GM18526 (cell line): ENCODE data around the gene INSYN2B.

ENCODE experiments used
- POLR2A ChIP-seq: IDR thresholded peaks from 3 replicates; pipeline ENCODE4 v1.6.1; 2011; ENCODE audit not compliant: insufficient read length; ENCODE audit errors: extremely low read depth

Gene INSYN2B

DNA sequence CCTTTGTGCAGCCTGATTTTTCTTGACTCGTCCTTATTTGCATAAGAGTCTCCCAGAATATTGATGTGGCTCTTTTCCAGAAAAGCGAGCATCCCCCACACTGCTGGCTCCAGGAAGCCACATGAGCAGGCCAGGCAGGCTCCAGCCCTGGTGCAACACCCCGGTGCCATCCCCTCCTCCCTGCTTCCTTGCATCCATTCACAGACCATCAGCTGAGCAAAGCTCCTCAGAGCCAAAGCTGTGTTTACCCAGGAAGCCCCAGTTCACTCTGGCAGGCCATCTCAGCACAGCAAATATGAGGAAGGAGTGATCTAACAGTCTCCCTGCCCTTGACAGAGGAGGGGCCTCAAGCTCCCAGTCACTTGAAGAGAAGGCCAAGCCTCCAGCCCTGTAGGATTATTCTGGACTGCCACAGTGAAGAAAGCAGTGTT, 34.4 kb downstream of the INSYN2B start:
- no peak for TF ChIP-seq POLR2A

DNA sequence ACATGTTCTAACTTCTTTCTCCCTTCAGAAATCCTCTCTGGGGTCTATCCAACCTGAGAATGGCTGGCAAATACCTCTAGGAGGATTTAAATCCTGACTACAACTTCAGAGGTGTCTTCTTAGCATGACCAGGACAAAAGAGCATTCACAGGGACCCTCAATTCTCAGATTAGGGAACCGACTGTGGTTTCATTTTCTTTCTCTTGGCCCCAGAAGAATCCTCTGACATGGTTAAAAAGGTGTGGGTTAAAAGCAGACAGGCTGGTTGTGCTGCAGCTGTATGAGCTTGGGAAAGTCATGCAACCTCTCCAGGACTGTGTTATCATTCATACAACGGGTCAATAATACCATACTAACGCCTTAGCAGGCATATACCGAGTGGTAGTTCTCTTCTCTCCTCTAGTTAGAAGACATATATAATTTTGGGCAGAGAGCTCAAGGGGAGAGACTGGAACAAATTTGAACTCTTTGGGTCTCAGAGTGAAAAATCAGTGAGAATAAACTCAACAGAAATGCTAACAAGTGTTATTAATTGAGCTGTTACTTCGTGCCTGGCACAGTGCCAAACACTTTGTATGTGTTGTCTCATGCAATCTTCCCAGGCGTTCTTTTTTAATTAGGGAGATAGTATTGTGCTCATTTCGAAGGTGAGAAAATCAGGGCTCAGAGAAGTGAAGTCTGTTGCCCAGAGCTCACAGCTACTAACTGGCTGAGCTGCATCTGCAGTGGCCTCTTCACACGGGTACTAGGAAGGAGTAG, 35.2 kb downstream of the INSYN2B start:
- TF ChIP-seq POLR2A, result no peak

GRCh38 chr5:169944115-169944514, 36.2 kb downstream of the INSYN2B start:
- TF ChIP-seq POLR2A, result no peak

DNA sequence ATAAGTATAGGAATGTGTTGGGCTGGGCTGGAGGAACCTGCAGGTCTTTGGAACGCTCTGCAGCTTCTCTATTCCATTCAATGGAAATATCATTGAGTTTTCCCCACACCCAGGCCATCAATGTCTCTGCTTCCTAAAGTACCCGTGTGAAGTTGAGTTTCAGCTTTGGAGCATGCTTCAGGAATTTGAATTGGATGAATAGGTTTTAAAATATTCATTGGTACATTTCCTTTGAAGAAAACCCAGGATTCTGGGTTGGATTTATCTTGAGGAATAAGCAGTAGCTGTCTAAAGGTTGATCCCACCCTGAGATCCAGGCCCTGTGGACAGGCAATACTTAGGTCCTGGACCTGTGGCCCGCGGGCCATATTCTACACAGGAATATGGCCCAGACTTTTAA, 37.3 kb downstream of the INSYN2B start:
- TF ChIP-seq POLR2A, result no peak

DNA sequence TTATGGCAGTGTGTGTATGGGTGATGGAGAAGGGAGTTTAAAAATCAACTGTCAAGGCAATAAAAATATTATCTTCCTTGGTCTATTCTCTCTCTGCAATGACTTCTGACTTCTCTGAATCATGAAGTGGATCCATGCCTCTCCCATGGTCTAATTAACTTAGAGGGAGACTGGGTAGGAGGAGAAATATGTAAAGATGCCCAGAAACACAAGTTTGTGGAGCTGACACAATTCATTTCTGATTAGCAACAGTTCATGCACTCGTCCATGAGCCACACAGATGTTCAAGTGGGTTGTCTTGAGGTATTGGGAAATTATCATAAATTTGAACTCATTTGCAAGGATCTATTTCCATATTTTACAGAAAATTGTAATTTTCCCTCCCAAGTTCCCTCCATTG, 38.1 kb downstream of the INSYN2B start:
- no peak for TF ChIP-seq POLR2A

DNA sequence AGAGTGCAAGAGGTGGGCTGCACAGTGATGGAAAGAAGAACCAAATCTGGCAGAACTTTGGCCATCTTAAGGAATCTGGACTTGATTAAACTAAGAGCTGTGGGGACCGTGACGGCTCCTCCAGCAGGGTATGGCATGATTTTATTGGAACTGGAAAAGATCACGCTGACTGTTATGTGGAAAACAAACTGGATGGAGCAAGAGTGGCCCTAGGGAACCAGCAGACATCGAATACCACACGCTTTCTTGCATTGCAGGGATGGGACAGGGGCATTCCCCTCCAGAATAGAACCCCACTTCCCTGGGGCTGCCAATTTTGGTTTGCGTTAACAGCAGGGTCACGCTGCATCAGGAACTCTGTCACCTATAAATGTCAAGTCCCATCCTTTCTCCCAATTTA, 38.8 kb downstream of the INSYN2B start:
- TF ChIP-seq POLR2A, result no peak

DNA sequence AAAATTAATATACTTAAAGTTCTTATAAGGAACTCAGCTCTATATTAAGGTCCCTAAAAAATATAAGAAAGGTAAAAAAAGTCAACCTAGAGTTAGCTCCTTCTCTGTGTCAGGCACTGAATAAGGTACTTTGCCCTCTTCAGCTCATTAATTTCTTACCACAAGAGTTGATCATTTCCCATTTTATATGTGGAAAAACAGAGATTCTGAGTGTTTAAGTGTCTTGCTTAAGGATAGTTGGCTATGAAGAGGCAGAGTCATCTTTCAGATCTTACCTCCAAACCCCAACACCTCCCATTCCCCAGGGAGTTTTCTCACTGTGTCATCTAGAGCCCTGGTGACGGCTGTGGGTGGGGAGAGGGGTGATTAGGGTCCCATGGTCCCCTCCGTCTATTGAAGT, 40.6 kb downstream of the INSYN2B start:
- no peak for TF ChIP-seq POLR2A

GRCh38 chr5:169938439-169938838, 41.9 kb downstream of the INSYN2B start:
- TF ChIP-seq POLR2A, result no peak

- TF ChIP-seq POLR2A, result no peak
These were observed 44.5 kb downstream of the INSYN2B start for GRCh38 chr5:169935762-169936161.

- TF ChIP-seq POLR2A, result no peak
These were observed 45.3 kb downstream of the INSYN2B start for GRCh38 chr5:169934990-169935389.

GRCh38 chr5:169933616-169934015, 46.7 kb downstream of the INSYN2B start:
- TF ChIP-seq POLR2A, result no peak

- no peak for TF ChIP-seq POLR2A
These were observed 47.2 kb downstream of the INSYN2B start for GRCh38 chr5:169933127-169933526.

GRCh38 chr5:169923988-169924387, 56.3 kb downstream of the INSYN2B start:
- TF ChIP-seq POLR2A, result no peak

DNA sequence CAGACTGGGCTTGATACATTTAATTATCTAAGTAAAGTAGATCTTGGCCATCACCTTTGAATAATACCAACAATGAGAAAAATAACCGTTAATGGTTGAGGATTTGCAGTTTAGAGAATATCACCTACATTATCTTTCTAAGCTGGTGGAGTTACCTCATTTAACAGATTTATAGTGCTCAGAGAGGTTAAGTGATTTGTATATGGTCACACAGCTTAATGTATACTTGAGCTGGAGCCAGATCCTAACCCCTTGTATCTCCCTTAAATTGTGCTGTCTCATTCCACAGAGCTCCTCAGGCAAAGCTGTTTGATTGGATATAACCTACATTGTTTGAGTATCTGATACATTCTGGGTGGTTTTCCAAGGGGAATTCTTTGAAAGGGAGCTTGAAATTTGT, 57.8 kb downstream of the INSYN2B start:
- no peak for TF ChIP-seq POLR2A

DNA sequence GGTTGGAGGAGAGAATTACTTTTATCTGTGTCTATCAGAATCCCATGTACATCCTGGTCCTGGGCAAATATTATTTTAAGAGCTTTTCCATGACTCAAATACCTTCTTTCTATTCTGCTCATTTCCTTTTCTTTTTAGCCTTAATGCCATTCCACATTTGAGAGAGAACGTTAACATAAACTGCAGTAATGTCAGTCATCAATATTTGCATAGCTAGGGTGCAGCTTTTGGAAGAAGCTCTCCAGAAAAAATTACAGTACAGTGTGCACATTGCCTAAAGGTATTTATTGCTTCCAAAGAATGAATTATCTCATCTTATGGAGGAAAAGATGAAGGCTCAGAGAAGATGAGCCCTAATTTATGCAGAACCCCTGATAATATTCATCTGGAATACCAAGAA, 58.3 kb downstream of the INSYN2B start:
- no peak for TF ChIP-seq POLR2A

DNA sequence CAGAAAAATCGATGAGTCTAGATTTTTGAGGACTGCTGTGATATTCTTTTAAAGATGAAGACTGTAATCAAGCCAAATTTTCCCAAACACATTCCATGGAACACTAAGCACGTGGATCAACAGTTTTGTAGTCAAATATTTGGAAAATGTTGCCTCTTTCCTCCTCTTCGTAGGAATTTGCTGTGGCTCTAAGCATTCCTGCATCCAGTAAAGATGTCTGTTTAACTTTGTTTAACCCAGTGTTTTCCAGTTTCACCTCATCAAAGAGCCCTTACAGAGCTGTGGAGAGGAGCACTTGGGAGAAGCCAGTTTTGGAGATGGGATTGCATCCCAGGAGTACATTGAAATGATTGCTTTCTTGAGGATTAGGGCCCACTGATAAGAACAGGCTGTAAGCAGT, 58.9 kb downstream of the INSYN2B start:
- no peak for TF ChIP-seq POLR2A

DNA sequence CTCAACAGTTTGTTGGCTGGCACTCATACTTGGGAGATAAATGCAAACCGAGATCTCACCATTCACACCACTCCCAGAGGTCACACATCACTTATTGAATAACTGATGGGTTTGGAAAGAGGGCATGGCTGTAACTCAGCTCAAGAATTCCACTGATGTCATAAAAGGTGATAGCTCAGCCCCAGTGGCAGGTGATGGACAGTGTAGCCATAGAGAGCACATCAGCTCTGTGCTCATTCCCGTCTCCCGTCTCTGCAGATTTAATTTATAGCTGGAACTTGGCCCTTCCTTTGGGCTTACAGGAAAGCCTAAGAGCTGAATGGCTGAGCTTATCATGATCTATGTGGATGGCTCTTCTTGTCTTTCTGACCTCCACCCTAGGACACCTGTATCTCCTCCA, 59.8 kb downstream of the INSYN2B start:
- TF ChIP-seq POLR2A, result no peak
